GM18498 (cell line): ENCODE measurements around the gene ARG1.
"Not testable (repeated sequence)": the region's sequence is repeated elsewhere in the genome, so short reads cannot be mapped to it uniquely, and the experiment has no call there.

ENCODE experiments used
- ATAC-seq: cut with Tn5 transposase; IDR thresholded peaks from one replicate; pipeline ENCODE4 v1.9.1; 2021; ENCODE audit warnings: mild to moderate bottlenecking, moderate library complexity; ENCODE audit not compliant: unreplicated experiment

The ARG1 gene

DNA sequence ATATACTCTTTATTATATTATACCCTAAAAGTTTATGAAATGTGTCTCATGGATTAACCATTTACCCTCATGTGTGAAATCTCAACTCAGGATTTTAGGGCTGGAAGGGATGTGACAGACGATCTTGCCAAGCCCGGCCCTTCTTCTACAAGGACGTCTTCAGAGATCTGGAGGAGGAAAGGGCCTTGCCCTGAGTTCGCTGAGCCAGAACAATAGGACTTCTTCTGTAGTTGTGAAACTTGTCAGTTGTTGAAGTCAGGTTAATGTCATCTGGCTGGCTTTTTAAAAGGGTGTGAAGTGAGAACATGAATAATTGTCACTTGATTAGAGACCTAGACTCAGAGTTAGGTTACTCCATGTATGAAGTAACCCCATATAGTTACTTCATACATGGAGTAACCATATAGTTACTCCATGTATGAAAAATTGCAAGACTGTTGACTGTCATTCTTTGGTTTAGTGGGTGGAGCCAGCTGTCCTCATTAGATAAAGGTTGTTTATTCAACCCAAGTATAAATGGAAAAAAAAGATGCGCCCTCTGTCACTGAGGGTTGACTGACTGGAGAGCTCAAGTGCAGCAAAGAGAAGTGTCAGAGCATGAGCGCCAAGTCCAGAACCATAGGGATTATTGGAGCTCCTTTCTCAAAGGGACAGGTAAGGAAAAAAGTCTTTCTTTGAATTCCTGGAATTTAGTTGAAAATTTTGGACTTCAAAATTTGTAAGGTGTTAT lies at the start of gene ARG1:
Gene ARG1, plus strand, starts transcription at position 541 of the 730 bp plus-strand sequence. Its CDS starts 57 bp downstream, at position 598.
- ATAC-seq = no peak

DNA sequence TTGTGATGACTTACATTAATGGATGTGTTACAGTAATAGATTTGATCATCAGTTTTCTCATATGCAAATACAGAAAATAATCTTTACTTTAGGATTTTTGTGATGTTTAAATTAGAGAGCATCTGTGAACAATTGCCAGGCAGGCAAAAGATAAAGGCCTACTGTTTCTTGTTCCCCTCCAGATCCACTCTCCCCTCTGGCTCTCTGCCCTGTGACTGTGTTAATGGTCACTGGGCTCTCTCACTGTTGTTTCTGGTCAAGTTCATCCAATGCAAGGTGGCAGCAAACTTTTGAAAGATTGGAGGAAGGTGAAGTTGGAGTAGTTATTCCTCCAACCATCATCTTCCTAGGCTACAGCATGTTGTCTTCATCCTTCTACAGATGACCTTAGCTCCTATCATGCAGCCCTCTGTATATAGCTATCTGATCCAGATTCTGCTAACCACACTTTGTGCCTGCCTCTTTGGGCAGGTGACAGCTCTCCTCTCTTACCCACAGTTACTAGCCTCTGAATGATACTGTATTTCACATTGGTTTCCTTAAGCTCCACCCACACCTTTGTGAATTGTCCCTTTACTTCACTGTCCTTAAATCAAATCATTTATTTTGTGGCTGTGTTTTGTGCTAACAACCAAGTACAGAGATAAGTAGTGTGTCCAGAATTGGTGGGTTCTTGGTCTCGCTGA lies 48.9 kb upstream of the ARG1 start:
- ATAC-seq = no peak

GRCh38 chr6:131524695-131525336 lies 48.2 kb upstream of the ARG1 start:
- ATAC-seq = no peak

DNA sequence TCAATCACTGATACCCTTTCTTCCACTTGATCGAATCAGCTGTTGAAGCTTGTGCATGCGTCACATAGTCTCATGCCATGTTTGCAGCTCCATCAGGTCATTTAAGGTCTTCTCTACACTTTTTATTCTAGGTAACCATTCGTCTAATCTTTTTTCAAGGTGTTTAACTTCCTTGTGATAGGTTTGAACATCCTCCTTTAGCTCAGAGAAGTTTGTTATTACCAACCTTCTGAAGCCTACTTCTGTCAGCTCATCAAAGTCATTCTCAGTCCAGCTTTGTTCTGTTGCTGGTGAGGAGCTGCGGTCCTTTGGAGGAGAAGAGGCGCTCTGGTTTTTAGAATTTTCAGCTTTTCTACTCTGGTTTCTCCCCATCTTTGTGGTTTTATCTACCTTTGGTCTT lies 42.1 kb upstream of the ARG1 start:
- ATAC-seq = not testable (repeated sequence)

- not testable (repeated sequence) for ATAC-seq
These were observed 41.3 kb upstream of the ARG1 start for GRCh38 chr6:131531681-131532080.

GRCh38 chr6:131532580-131533039 lies 40.4 kb upstream of the ARG1 start:
- ATAC-seq = peak; percentile 87

GRCh38 chr6:131538615-131539014 lies 34.4 kb upstream of the ARG1 start:
- ATAC-seq = not testable (repeated sequence)

DNA sequence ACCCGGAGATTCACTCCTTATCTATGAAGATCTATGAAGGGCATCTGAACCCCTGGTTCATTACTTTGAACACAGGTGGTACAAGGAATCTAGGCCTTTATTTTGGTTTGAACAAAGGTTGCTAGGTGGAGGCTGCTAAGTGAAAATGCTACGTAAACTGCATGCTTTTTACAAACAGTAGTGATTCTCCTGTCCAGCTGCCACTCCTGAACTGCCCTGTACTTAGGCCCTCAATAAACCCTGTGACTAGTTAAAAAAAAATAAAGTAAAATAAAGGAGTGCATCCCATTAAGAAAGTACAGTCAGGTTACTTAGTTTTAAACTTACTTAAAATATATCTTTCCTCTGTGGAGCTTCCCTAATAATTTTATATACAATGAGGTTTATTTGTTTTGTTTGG lies 27.7 kb upstream of the ARG1 start:
- no peak for ATAC-seq

GRCh38 chr6:131547488-131547887 lies 25.5 kb upstream of the ARG1 start:
- no peak for ATAC-seq

- ATAC-seq = no peak
These were observed 24.6 kb upstream of the ARG1 start for GRCh38 chr6:131548441-131548840.

GRCh38 chr6:131549811-131550210 lies 23.2 kb upstream of the ARG1 start:
- no peak for ATAC-seq

DNA sequence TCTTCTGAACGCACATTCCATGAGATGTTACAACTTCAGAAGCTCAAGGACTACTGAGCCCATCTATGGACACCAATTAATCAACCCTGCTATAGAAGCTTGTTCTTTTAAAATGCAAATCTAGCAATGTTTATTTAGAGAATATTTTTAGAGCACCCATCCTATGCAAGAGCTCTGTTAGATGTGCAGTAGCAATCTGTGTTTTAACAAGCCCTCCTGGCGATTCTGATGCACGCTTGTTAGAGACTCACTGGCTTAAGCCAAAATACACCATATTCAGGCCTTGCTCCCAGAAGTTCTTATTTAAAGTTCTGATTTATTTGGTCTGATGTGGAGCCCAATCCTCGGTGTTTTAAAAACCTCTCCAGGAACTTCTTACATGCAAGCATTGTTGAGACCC lies 21.1 kb upstream of the ARG1 start:
- ATAC-seq = no peak

- no peak for ATAC-seq
These were observed 20.5 kb upstream of the ARG1 start for GRCh38 chr6:131552572-131552971.

GRCh38 chr6:131555992-131556391 lies 17.0 kb upstream of the ARG1 start:
- no peak for ATAC-seq

DNA sequence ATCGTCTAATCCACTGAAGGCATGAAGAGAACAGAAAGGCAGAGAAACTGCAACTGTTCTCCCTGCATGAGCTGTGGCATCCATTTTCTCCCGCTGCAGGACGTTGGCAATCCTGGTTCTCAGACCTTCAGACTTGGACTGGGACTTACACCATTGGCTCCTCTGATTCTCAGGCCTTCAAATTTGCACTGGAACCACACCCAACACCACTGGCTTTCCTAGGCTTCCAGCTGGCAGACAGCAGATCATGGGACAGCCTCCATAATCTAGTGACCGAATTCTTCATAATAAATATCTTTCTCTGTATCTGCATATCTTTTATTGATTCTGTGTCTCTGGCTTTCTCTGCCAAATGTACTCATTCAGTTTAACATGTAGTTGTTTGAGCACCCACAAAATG lies 14.1 kb upstream of the ARG1 start:
- ATAC-seq = no peak

DNA sequence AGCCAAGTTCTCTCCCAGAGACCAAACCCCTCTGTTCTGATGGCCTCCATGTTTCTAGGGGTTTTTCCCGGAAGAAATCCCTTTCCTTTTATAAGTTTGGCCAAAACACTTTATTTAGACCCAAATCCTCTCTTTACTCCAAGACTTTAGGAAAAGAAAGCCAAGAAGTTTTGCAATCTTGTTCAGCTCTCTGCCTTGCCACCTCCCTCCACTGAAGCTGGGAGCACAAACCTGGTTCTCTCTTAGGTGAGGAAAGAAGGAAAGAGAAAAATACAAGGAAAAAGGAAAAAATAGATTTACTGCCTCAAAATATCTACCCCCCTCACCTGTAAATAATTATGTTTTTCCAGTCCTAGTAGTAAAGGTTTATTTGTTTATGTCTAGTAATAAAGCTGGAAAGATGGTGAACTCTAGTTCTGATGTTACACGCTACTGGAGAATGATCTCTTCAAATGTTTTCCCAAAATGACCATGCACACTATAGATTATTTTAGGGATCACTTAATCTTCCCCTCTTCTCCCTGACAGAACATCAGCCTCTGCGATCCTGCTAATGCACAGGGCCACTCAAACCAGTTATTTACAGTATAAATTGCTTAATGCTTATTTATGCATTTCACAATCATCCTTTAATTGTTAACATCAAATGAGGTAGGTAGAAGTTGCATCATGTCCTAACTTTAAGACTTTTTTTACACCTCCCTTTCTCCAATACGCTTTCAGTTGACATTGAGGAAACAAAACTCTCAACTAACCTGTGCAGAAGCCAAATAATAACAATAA lies 10.9 kb upstream of the ARG1 start:
- no peak for ATAC-seq

DNA sequence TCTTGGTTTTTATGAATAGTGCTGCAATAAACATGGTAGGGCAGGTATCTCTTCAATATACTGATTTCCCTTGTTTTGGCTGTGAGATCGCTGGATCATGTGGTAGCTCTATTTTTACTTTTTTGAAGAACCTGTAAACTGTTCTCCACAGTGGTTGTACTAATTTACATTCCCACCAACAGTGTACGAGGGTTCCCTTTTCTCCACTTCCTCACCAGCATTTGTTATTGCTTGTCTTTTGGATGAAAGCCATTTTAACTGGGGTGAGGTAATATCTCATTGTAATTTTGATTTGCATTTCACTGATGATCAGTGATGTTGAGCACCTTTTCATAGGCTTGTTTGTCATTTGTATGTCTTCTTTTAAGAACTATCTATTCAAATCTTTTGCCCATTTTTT lies 8.0 kb upstream of the ARG1 start:
- ATAC-seq = no peak

- no peak for ATAC-seq
These were observed 4.3 kb upstream of the ARG1 start for GRCh38 chr6:131568726-131569125.

DNA sequence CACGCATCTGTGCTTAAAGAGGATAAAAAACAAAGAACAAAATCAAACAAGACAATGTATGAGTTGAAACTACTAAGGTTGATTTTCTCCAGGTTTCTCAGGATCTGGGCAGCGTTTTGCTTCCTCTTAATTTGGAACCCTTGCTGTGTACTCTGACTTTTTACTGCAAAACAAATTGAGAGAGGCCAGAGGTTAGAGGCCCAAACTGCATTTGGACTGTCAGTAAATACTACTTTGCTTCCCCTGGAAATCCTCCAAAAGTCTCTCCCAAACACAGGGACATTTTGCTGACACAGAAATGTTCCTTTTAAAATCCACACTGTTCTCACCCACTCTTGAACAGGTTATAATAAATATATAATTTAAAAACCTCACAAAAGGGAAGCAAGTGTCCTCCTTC lies 1.1 kb downstream of the ARG1 start:
- no peak for ATAC-seq

DNA sequence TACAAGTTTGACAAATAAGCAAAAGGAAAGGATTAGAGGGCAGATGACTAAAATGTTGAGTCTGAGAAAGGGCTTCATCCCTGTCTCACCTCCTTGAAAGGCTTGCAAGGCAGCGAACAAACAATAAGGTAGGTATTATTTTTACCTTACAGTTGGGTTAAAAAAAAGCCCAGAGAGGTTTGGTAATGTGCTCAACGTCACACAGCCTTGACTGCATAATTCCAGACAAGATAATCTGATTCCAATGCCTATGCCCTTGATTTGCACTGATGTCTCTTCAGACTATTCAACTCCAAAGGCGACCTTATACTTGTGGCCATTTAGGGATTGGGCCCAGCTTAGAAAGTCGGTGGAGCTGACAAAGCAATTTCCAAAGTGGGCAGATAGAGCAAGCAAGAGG lies 1.7 kb downstream of the ARG1 start:
- ATAC-seq = no peak

GRCh38 chr6:131575834-131576478 lies 2.9 kb downstream of the ARG1 start:
- ATAC-seq = no peak
